NCI-H1105 treated with DMSO at 0.1 percent for 48 hours (cell line): ENCODE results near the gene CCL5.

Experiments
- DNase-seq: peaks from one replicate; lab custom pipeline; 2025; lab: John Stamatoyannopoulos, UW

The CCL5 gene

GRCh38 chr17:35867574-35867973, 12.6 kb downstream of the CCL5 start:
- no peak for DNase-seq

GRCh38 chr17:35866341-35866950, 13.7 kb downstream of the CCL5 start:
- no peak for DNase-seq

- DNase-seq: peak; percentile 4
Measured at GRCh38 chr17:35865412-35866340, 14.5 kb downstream of the CCL5 start.

- no peak for DNase-seq
Measured at GRCh38 chr17:35864853-35865252, 15.3 kb downstream of the CCL5 start.

- no peak for DNase-seq
Measured at GRCh38 chr17:35856603-35857002, 23.6 kb downstream of the CCL5 start.

GRCh38 chr17:35855965-35856364, 24.2 kb downstream of the CCL5 start:
- DNase-seq: no peak

- peak; percentile 55 for DNase-seq
Measured at GRCh38 chr17:35849469-35850348, 30.5 kb downstream of the CCL5 start.

- no peak for DNase-seq
Measured at GRCh38 chr17:35847633-35848373, 32.4 kb downstream of the CCL5 start.

GRCh38 chr17:35847006-35847405, 33.2 kb downstream of the CCL5 start:
- DNase-seq: no peak

GRCh38 chr17:35846055-35846809, 33.9 kb downstream of the CCL5 start:
- DNase-seq: no peak

GRCh38 chr17:35844547-35844946, 35.6 kb downstream of the CCL5 start:
- DNase-seq: no peak

GRCh38 chr17:35843698-35844097, 36.5 kb downstream of the CCL5 start:
- no peak for DNase-seq

- no peak for DNase-seq
Measured at GRCh38 chr17:35842239-35842638, 37.9 kb downstream of the CCL5 start.

- DNase-seq: no peak
Measured at GRCh38 chr17:35841505-35841904, 38.7 kb downstream of the CCL5 start.

- DNase-seq: no peak
Measured at GRCh38 chr17:35841101-35841500, 39.1 kb downstream of the CCL5 start.

GRCh38 chr17:35825206-35825605, 55.0 kb downstream of the CCL5 start:
- no peak for DNase-seq
